ACHN (cell line): ENCODE results near the gene NF1.
A peak's percentile ranks its signal among the peaks of the same experiment; 100 is the strongest.
"Not testable (repeated sequence)": the region's sequence is repeated elsewhere in the genome, so short reads cannot be mapped to it uniquely, and the experiment has no call there.

Experiments used
- DNase-seq: peaks from one replicate; pipeline ENCODE4 v3.0.0-alpha.2; 2015
- in situ Hi-C: cut with HindIII; loops from 2 replicates; pipeline ENCODE4 v1.10.0; 2017; ENCODE audit warnings: low sequenced_read_pairs, low pct_ligation_motif_present, low pct_unique_long_range_greater_than_20kb

NF1 gene

GRCh38 chr17:31307640-31308039 is 212.9 kb downstream of the NF1 start:
- DNase-seq: no peak
- in situ Hi-C loops: no loop called here

DNA sequence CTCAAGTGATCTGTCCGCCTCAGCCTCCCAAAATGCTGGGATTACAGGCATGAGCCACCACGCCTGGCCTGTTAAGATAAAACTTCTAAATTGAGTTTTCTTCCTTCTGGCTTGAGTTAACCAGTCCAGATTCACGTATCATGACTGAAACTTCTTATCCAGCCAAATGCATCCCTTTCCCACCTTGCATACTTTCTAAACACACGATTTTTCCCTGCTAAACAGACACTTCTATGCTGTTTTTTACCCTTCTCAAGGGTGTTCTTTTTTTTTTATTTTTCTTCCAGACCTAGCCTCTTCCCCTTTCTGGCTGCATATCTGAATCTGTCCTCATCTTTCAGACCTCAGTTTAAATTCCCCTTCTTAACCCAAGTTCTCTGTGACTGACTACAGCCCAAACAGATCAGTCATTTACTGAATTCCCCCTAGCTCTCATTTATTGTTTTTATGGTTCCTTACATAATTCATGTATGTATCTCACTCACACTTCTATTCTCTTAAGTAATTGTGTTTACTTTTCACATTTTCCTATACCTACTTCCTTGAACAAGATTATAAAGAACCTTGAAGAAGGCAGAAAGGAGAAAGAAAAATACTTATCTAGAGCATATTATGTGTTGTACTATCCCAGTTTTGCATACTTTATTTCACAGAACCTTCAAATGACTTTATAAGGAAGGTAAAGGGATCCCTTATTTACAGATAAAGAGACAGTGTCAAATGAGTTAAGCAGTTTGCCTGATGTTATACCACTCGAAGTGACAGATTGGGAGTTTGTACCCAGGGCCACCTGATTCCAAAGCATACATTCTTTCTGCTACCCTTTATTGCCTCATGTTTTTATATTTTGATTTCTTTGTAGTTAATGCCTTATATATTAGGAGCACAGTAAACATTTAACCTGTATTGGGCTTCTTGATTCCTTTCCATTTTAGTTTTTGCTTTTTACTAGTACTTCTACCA is 213.9 kb downstream of the NF1 start:
- in situ Hi-C loops: no loop called here

GRCh38 chr17:31309556-31309955 is 214.8 kb downstream of the NF1 start:
- in situ Hi-C loops: no loop called here
- DNase-seq: no peak

More for the DNA sequence above, 213.9 kb downstream of the NF1 start:
- no peak for DNase-seq

GRCh38 chr17:31310260-31310659 is 215.5 kb downstream of the NF1 start:
- in situ Hi-C loops: no loop called here
- DNase-seq: no peak

DNA sequence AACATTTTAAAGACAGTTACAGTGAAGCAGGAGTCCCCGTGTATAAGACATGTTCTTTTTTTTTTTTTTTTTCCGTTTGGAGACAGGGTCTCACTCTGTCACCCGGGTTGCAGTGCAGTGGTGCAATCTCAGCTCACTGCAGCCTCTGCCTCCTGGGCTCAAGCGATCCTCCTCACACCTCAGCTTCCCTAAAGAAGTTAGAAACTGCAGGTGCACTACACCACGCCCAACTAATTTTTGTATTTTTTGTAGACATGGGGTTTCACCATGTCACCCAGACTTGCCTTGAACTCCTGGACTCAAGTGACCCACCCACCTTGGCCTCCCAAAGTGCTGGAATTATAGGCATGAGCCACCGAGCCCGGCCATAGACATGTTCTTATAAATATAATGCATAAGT is 216.1 kb downstream of the NF1 start:
- no peak for DNase-seq
- in situ Hi-C loops: no loop called here

DNA sequence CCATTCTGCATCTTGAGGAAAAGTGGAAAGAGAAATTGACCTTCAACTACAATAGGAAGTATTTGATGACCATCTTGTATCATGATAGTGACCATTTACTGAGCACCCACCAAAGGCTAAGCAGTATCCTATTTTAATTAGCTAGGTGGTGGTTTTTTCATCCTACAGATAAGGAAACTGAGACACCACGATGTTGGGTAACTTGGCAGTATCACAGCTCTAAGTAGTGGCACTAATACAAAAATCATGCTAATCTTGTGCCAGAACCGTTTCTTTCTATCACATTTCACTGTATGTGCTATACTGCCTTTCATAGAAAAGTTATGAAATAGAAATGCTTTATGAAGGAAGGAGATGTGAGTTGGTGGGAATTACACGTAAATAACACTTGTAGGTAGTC is 216.7 kb downstream of the NF1 start:
- no peak for DNase-seq
- in situ Hi-C loops: no loop called here

DNA sequence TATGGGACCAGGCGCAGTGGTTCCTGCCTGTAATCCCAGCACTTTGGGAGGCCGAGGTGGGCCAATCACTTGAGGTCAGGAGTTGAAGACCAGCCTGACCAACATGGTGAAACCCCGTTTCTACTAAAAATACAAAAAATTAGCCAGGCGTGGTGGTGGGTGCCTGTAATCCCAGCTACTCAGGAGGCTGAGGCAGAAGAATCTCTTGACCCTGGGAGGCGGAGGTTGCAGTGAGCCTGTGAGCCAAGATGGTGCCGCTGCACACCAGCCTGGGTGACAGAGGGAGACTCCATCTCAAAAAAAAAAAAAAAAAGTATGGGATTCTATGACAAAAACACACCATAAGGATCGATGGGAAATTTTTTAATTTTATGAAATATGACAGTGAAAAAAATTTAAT is 217.4 kb downstream of the NF1 start:
- in situ Hi-C loops, DNase-seq: not testable (repeated sequence)

DNA sequence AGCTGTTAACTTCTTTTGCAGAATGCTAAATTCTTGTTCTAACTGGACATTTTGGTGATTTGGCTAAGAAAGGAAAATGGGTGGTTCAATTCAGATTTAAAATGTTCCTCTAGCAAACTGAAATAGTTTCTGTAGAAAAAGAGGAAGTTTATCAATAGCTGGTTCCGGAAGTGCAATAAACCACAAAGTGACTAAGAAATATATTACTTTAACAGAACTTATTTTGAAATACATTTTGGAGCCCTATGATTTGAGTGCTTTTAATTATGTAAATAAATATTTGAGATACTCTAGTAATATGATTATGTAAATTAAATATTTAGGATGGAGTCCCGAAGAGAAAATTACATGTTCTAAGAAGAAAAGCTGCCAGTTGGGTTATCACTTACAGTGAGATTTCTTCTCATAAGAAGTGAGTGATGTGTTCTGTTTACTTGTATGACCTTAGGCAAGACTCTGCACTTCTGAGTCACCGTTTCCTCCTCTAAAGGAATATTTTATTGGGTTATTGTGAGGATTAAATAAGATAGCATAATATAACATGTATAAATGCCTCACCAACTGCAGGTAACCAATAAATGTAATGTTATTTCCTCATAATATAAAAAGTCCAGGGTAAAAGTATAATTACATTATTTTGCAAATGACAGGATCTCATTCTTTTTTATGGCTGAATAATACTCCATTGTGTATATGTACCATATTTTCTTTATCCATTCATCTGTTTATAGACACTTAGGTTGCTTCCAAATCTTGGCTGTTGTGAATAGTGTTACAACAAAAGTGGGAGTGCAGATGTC is 219.4 kb downstream of the NF1 start, which contains the start of gene EVI2B:
Gene EVI2B (minus strand): TSS at position 73 of the 800 bp plus-strand sequence. CDS start 8,445 bp downstream, outside the sequence.
- in situ Hi-C loops: no loop called here
- no peak for DNase-seq

DNA sequence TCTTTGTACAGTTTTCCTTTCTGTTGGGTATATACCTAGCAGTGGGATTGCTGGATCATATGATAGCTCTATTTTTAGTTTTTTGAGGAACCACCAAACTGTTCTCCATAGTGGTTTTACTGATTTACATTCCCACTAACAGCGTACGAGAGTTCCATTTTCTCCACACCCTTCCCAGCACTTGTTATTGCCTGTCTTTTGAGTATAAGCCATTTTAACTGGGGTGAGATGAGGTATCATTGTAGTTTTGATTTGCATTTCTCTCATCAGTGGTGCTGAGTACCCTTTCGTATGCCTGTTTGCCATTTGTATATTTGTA is 220.0 kb downstream of the NF1 start:
- no peak for DNase-seq
- in situ Hi-C loops: no loop called here

DNA sequence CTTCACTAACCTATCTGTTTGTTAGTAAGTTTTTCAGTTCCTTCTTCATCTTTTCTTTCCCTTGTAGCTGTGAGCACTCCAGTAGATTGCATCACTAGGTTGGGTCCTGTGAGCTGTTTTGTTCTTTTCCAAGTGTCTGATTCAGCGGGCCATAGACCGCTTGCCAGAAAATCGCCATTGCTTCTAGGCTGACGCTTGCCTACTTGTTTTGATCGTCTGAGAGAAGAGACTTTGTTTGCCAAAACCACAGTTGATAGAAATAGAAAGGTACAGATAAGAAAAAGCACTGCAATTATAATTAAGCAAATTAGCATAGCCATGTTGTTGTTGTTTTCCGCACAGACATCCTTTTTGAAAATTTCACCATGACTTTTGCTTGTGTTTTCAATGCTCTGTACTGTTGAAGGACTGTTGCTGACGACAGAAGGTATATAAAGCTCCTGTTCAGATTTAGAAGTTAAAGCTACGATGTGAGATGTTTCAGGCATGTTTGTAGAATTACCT is 223.6 kb downstream of the NF1 start:
- in situ Hi-C loops: no loop called here
- DNase-seq: peak; percentile 86

GRCh38 chr17:31318851-31319661 is 224.3 kb downstream of the NF1 start:
- peak; percentile 23 for DNase-seq
- in situ Hi-C loops: no loop called here

- in situ Hi-C loops: no loop called here
- DNase-seq: peak; percentile 19
Measured at GRCh38 chr17:31320241-31320640, 225.5 kb downstream of the NF1 start.

- DNase-seq: no peak
Measured at GRCh38 chr17:31320791-31321190, 226.0 kb downstream of the NF1 start.

GRCh38 chr17:31321481-31321880 is 226.7 kb downstream of the NF1 start, which contains the start of gene EVI2A:
EVI2A (minus strand) TSS chr17:31321622; CDS start chr17:31319013, 2,609 bp downstream.
- in situ Hi-C loops: no loop called here
- peak; percentile 90 for DNase-seq

More at GRCh38 chr17:31320791-31321190, 226.0 kb downstream of the NF1 start:
- in situ Hi-C loops: no loop called here

DNA sequence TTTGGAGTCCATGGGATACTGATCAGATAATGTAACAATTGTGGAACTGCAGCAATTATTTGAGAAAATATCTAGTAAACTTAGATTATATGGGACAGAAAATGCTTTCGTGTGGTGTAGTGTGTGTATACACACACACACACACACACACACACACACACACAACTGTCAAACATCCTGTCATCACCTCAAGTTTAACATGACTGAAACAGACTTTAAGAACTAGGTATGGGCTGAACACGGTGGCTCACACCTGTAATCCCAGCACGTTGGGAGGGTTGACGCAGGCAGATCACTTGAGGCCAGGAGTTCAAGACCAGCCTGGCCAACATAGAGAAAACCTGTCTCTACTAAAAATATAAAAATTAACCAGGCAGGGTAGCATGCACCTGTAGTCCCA is 227.2 kb downstream of the NF1 start:
- in situ Hi-C loops: no loop called here

DNA sequence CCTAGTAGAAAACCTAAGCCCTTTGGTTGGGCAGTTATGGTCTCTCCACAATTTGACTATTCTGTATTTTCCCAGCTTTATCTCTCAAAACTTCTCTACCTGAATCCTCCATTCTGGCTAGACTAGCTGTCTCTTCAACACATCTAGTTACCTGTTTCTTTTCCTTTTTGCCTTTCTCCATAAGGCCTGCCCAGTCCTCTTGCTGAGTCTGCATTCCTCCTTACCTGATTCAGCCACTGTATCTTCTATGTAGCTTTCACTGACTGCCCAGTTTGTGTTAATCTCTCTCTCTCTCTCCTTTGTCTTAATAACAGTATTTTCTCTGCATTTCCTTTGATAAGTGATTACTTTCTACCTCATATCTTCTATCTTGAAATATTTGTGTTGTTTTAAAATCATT is 228.8 kb downstream of the NF1 start:
- in situ Hi-C loops: no loop called here
- no peak for DNase-seq

More for the DNA sequence above, 227.2 kb downstream of the NF1 start:
- no peak for DNase-seq

- DNase-seq: peak; percentile 84
- in situ Hi-C loops: no loop called here
Measured at GRCh38 chr17:31327534-31328159, 232.9 kb downstream of the NF1 start.

DNA sequence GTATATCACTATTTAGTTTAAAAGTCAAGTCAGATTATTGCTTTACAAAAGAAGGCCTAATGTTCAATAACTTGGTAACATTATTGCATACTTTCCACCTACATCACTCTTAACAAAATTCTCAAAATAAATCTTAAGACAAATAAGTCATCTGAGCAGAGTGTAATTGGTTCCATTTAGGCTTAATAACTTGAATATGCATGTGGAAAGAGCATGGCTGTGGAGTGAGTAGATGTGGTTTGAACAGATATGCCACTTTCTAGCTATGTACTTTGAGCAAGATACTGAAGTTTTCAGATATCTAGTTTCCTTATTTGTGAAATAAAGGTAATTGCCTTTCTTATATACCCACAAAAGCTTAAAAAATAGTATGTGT is 233.4 kb downstream of the NF1 start:
- in situ Hi-C loops: no loop called here
- DNase-seq: no peak
